ENCODE results near the gene CPB2. TPM values are rescaled to one million over a fixed set of nuclear protein-coding genes. Genes with fewer than 3 reads are reported as not detected.

Gene CPB2, protein sequence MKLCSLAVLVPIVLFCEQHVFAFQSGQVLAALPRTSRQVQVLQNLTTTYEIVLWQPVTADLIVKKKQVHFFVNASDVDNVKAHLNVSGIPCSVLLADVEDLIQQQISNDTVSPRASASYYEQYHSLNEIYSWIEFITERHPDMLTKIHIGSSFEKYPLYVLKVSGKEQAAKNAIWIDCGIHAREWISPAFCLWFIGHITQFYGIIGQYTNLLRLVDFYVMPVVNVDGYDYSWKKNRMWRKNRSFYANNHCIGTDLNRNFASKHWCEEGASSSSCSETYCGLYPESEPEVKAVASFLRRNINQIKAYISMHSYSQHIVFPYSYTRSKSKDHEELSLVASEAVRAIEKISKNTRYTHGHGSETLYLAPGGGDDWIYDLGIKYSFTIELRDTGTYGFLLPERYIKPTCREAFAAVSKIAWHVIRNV
- not detected in 5 replicates for total RNA-seq (2022; extraction: Qiagen RNA extraction; ENCODE audit: low read depth)

DNA sequence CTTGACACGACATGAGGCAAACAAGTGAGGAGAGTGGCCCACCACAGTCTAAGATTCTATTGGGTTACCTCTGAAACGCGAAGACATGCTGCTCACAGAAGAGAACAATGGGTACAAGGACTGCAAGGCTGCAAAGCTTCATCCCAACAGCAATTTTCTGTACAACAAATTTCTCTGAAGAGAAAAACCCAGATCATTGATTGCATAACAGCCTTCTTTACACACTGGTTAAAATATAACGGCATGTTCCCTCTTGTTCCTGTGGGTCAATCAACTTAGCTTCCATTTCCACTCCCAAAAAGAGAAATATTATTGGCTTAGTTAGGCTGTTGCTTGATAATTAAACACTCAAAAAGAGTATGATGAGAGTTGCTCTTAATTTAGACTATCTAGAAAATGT lies at the start of gene CPB2:
Gene CPB2, minus strand, starts transcription at position 166 of the 400 bp plus-strand sequence. Its CDS starts 24 bp downstream, at position 142.

DNA sequence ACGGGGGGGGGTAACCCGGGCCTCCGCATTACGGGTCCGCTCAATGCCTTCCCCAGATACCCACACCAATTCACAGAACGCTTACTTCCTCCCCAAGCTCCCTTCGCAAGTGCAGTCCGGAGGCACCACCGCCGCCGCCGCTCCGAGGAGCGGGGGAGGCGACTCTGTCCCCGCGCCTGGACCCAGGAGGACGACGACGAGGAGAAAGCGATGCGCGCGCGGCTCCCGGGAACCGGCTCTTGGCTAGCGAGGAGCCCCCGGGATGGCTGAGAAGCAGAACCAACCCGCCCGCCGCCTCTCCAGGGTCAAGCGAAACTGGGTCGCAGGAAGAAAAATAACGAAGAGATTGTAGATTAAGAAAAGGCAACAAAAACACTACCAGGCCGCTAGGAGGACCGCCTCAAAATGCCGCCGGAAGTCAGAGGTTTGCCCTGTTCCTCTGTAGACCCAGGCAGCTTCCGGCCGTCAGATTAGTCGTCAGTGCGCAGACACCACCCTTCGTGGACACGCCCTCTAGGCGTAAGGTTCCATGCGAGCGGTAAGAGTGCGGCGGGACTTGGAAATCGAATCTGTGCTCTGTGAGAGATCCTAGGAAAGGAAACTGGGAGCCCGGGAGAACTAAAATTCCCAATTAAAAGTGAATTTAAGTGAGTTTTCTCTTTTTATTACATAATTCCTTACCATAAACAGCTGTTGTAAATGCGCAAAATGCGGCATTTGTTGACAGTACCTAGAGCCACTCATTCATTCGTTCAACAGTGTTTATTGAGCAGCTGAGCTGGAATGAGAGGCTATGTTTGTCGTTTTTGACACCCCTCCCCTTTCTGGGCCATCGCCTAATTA lies 52.3 kb downstream of the CPB2 start, which contains the start of gene ZC3H13:
Gene ZC3H13, minus strand, starts transcription at position 428 of the 843 bp plus-strand sequence. CDS start 7,239 bp downstream, outside the sequence.

Other genes with a start within 250 kb of the CPB2 start
- gene ZC3H13, start 52.3 kb downstream of the CPB2 start, total RNA-seq (2022; extraction: Qiagen RNA extraction; ENCODE audit: low read depth), result 13.1 to 19.8 TPM (median 15.1 TPM) in 5 replicates
- 0.09 to 0.30 TPM (median 0.21 TPM) in 5 replicates for gene LCP1, start 77.1 kb upstream of the CPB2 start, total RNA-seq (2022; extraction: Qiagen RNA extraction; ENCODE audit: low read depth)
- gene LRRC63, start 106.9 kb upstream of the CPB2 start, total RNA-seq (2022; extraction: Qiagen RNA extraction; ENCODE audit: low read depth), result 0.03 to 0.11 TPM in 2 of 5 replicates, not detected in the others